Activated gamma-delta T cell (primary cell): Measurements from ENCODE around the gene PPFIA2.

Experiments
- DNase-seq: peaks from one replicate; lab custom pipeline; 2025; lab: John Stamatoyannopoulos, UW

The PPFIA2 gene

DNA sequence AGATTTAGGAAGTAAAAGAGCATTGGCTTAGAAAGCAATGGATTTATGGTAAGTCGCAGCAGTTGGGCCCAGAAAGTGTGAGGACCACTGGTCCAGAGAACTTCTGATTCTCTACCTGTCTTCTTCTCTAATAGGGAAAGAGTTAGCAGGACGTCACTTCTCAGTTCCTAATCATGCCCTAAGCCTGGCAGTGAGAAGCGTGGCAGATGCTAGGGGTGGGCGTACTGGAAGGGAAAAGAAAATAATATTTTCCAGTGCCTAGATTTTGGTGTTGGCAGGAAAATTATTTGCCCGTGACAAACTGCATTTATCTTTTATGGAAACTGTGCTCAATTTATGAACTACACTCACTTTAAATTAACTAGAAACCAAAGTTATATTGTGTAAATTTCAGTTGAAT, 212.3 kb downstream of the PPFIA2 start:
- DNase-seq: no peak

DNA sequence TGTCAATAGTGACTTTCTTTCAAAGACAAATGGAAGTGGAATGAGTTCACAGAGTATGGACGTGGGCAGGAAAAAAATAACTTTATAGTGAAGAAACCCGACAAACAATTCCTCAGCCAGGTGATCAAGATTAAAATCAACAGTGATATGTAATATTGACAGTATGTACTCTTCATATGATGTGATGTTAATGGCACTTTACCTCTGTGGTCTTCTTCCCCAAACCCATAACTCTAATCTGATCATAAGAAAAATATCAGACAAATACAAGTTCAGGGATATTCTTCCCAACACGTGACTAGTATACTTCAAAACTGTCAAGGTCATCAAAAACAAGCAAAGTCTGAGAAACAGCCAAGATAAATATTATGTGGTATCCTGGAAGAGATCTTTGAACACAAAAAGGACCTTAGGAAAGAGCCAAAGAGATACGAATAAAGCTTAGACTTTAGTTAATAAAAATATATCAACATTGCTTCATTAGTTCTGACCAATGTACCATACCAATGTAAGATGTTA, 215.5 kb downstream of the PPFIA2 start:
- DNase-seq: no peak

DNA sequence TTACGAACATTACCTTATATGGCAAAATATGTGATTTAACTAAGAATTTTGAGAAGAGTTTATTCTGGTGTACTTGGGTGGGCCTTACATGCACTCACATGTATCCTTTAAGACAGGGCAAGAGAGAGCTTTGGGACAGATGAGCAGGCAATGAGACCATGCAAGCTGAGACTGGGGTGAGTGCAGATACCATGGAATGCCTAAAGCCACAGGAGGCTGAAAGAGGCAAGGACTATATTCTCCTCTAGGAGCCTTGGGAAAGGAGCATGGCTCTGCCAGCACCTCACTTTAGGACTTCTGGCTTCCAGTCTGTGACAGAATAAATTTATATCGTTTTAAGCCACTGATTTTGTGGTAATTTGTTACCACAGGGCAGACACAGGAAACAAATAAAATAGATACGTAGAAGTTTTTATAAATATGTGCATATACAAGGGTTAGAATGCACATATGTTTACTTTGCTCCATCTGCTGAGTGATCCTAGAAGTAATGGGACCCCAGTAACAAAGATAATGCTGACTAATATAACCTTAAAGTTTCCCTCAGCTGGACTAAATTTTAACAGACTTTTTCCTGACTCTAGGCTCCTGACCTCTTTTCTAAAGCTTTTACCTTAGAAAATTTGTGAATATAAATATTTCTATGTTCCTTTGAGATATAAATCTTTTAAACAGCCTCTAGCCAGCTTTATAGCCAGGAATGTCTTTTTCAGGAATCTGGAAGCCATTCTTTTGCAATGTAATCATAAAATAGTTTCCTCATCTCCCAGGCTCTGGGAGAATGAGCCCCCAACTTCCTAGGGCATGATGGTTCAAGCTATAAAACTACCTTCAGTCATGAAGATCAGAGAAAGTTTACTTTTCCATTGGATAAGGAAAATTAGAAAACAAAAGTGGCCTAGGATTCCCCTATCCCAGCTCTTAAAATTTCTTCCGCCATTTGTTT, 216.8 kb downstream of the PPFIA2 start:
- no peak for DNase-seq

DNA sequence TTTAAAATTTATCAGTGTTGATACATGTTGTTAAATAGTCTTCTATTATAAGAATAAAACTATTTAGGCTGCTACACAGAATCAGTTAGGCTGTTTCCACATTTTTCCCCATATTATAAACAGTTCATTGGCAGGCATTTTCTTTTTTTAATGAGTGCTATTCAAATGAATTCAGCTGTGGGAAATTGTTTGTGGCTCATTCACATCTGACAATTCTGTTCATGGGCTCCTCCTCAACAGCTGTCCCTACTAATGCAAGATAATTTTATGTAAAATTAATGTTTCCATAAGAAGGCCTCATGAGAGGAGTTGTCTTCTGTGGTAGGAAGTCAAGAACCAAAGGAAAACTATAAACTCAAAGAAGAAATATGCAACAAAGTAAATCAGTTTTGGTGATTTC, 218.0 kb downstream of the PPFIA2 start:
- DNase-seq: no peak

DNA sequence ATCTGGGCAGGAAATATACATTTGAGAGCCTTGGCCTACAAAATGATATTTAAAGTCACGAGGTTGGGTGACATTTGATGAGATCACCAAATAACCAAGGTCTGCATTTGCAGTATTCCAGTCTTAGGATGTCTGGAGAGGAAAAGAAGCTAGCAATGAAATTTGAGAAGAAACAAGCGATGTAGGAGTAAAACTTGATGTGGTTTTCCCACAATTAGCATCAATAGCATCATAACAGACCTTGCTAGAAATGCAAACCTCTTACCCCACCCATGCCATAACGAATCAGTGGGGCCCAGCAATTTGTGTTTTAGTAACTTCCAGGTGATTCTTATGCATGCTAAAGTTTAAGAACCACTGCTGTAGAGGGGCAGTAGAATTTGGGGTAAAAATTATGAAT, 219.9 kb downstream of the PPFIA2 start:
- no peak for DNase-seq

DNA sequence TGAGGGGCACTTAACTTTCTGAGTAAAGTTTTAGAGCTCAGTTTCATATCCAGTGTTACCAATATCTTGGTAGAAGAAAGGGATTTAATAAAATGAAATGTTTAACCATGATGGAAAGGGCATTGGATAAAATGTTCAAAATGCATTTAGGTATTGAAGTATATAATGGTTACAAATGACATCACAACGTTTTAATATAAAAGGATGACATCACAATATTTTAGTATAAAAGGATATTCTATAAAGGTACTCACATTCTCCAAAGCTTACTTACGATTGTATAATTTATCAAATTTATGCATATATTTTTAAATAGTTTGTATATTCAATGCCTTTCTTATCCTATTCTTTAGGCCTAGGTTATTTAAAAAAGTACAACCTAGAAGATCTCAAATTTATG, 226.1 kb downstream of the PPFIA2 start:
- no peak for DNase-seq

DNA sequence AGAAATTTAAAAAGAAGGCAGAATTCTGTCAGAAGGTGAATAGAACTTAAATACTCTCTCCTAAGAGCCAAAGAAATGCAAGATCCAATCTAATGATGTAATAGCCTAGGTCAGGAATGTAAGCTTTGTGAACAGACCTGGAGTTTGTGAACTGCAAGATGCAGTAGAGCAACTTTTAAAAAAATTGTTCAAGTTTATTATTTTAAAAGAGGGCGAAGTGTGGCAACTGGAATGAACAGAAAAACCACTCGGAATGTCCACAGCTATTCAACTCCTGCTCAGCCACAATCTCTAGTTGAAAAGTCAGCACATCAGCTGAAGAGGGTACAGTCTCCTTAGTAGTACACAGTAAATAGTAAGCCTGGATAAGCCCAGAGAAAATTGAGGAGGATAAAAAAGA, 228.8 kb downstream of the PPFIA2 start:
- no peak for DNase-seq

DNA sequence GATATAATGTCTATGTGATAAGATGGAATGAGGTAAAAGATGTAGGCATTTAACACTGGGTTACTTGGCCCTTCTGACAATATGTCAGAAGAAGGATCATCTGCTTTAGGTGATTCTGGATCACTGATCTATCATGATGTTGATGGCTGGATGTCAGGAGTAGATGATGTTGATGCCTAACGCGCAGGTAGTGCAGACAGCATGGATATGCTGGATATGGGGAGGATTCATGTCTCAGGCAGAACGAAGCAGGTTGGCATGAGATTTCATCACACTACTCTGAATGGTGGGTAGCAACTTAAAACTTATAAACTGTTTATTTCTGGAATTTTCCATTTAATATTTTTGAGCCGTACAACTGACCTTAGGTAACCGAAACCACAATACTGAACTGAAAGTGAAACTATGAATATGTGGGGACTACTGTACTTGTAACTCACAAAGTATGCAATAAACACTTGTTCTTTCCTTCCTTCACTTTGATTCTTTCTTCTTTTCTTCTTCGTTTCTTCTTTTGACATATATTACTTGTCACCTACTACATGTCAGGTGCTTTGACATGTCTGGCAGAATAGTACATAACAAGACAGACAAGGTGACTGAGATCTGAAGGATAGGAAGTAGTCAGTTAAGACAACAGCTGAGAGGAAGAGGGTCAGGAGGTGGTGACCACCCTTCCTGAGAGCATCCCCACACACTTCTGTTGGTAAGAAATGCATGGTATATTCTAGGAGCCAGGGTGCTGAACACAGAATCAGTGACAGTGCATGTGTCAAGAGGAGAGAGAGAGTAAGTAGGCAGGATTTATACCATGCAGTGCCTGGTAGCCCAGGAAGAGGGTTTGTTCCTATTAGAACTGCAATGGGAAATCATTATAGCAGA, 238.8 kb downstream of the PPFIA2 start:
- no peak for DNase-seq

DNA sequence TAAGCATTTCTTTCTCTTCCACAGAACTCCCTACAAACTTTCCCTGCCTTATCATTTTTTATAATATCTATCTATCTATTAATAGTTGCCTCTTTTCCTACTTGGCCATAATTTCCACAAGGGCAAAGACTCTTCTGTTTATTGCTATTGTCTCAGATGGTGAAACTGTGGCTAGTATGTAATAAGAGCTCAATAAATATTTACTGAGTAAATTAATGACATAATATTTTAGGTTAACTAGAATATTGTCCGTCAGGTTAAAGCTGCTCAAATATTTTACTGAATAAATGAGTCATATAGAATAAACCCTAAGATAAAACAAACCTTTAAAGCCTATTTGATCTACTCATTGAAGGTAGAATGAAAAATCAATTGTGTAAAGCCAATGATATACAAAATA, 240.5 kb downstream of the PPFIA2 start:
- no peak for DNase-seq

DNA sequence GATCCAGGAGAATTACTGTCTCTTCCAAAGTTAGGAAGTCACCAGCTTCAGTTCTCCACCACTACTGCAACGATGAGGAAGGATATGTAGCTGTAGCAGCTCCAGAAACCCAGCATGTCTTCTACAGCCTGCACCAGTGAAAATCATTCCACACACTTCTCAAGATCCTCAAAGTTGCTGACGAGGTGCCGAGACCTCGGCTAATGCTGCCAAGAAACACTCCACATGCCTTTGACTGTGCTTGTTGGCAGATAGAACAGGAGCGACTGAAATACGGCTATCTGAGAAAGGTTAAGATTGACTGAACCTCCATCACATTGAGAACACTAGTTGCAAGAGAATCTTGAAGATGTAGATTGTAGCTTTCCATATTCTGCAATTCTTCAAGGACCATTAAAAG, 241.9 kb downstream of the PPFIA2 start:
- DNase-seq: no peak

DNA sequence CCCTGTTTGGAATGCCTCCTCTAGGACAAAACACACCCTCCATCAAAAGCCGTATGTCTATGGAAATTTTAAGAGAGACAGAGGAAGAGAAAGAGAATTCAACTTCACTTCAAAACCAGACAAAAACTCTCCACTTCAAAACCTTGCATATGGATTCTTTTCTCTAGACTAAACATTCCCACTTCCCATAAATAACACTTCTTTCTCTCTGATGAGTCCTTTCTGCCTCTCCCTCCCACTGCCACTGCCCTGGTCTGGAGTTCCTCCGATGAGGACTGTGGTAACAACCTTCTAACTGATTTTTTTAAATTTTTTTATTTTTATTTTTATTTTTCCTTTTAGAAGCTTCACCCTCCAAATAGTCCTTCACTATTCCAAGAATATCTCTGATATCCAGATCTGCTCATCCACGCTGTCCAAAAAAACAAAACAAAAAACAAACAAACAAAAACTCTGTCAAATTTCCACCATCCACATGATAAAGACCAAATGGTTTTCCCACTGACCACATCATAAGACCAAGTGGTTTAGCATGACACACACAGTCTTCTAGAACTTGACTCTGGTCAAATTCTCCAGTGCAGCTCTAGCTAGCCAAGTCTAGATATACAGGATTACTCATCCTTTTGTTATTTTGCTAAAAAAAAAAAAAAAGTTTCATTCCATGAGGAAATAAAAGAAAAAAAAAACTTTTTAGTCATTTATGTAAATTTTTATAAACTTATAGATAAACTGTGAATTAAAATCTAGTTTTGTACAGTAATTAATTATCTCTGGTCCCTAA, 256.0 kb downstream of the PPFIA2 start:
- no peak for DNase-seq

DNA sequence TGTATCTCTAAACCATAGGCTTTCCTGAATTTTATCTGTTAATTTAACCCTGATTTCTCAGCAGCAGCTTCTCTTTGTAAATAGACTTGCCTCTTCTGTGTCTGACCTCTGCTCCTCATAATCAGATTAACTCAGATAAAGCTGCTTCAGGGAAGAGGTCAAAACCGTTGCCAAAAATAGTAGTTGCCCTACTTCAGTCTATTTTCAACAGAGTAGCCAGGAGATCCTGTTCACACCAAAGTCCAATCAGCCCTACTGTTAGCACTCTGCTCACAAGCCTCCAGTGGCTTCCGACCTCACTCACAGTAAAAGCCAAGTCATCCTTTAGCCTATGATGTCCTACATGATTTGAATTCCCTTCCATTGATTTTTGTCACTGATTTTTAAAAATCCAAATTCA, 258.4 kb downstream of the PPFIA2 start:
- DNase-seq: no peak

DNA sequence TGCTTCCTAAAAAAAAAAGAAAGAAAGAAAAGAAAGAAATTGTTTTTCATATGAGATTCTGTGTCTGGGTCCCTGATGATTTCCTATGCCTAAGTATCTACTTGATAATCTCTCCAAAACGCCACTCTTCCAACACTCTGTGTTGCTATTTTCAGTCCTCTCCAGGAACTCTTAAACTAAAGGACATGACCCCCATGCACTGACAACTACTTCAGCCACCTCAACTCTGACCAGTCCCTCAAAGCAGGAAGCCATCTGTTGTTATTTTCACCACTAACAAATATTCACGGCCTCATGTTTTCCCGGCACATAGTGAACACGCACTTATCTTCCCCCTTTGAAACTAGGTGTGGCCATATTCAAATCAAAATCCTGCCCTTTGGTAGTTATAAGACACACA, 259.3 kb downstream of the PPFIA2 start:
- DNase-seq: no peak

DNA sequence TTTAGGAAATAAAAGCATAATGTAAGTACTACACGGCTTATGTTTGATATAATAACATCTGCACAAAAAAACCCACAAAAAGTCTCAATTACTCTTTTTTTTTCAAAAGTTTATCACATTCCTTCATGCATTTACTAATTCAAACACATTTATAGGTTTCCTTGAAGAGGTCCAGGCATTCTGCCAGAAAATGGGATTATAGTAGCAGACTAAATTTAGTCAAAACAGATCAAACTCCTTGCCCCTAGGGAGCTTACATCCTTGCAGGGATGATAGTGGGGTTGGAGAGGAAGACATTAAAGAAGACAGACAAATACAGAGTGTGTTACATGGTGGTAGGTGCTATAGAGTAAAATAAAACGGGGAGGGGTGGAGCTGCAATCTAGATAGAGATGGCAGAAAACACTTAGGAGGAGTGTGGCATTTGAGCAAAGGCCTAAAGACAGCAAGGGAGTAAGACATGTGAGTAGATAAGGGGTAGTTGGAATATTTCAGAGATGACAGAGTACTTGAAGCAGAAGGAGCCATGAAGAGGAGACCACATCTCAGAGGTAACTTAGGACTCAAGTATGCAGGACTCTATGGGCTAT, 266.9 kb downstream of the PPFIA2 start:
- no peak for DNase-seq

DNA sequence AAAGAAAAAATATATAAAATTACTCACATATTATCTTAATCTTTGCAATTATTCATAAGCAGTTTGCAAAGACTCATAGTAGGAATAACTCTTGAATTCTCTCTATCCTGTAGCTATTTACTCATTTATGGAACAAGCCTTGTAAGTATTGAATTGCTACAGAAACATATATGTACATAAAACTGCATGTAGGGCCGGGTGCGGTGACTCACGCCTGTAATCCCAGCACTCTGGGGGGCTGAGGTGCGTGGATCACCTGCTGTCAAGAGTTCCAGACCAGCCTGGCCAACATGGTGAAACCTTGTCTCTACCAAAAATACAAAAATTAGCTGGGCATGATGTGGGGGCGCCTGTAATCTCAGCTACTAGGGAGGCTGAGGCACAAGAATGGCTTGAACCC, 286.2 kb downstream of the PPFIA2 start:
- DNase-seq: no peak

DNA sequence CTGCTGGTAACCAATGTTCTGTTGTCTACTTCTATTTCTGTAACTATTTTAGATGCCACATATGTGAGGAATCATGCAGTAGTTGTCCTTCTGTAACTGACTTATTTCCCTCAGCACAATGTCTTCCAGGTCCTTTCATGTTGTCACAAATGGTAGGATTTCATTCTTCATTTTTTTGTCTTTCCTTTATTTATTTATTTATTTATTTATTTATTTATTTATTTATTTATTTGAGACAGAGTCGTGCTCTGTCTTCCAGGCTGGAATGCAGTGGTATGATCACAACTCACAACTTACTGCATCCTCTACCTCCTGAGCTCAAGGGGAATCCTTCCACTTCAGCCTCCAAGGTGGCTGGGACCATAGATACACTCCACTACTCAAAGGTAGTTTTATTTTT, 288.2 kb downstream of the PPFIA2 start:
- DNase-seq: no peak

DNA sequence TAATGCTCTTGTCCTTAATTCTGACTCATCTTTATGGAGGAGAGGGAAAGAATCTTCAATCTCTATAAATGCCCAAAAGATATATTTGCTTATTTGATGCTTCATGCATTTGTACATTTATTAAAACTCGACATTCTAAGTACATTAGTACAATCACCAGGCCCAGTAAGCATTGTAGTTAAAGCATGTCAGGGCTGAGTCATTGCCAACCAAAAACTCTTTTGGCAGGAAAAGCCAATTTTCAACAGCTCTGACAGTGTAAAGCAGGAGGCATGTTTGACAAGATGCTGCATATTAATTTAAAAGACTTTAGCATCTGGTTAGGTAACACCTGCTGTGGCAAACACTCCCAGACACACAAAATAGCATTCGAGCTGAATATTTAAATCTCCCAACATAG, 290.9 kb downstream of the PPFIA2 start:
- DNase-seq: no peak

DNA sequence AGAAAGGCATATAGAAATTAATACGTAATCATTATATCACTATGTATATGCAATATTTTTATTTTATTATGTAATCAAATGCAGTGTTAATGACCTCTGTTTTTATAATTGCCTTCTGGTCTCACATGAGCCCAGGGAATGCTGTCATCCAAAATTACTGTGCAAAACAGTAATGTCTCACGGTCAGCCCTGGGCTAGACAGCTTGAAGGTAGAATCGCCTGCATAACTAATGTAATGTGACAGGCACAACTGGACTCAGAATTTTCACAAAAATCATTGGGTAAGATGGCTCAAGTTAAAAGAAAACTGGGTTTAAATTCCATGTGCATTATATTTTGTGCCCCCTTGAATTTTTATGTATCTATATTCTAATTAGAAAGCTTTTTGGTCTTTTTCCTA, 293.3 kb downstream of the PPFIA2 start:
- no peak for DNase-seq

DNA sequence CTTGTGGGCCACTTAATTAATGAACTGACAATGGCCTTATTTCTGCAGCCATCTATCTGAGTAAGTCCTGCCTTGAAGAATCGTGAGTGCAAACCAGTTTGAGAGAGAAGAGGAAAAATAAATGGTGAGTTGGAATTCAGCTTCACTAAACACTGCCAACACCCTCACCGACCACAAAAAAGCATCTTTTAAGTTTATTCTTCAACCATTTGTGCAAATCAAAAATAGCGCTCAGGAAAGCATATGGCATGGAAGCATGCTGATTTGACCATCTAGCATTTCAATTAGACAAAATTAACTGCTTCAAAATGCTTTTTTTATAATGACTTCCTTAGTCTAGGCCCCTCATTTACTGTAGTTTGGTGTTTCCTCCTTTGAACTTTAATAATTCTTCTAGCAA, 294.0 kb downstream of the PPFIA2 start:
- no peak for DNase-seq

DNA sequence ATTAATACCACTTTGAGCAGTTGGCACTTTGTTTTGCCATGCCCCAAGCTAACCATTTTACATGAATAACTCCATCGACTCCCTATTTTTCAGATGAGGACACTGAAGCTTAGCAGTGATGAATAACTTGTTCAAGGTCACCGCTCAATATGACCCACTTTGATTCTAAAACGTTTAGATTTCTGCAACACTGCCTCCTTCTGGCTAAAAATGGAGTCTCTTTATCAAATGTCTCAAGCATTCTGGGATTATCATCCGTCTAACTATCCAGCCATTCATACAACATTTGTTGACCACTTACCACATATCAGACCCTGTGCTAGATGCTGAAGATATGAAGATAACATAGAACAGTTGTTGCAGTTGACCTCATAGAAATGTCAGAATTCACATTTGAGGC, 298.0 kb downstream of the PPFIA2 start:
- DNase-seq: no peak

DNA sequence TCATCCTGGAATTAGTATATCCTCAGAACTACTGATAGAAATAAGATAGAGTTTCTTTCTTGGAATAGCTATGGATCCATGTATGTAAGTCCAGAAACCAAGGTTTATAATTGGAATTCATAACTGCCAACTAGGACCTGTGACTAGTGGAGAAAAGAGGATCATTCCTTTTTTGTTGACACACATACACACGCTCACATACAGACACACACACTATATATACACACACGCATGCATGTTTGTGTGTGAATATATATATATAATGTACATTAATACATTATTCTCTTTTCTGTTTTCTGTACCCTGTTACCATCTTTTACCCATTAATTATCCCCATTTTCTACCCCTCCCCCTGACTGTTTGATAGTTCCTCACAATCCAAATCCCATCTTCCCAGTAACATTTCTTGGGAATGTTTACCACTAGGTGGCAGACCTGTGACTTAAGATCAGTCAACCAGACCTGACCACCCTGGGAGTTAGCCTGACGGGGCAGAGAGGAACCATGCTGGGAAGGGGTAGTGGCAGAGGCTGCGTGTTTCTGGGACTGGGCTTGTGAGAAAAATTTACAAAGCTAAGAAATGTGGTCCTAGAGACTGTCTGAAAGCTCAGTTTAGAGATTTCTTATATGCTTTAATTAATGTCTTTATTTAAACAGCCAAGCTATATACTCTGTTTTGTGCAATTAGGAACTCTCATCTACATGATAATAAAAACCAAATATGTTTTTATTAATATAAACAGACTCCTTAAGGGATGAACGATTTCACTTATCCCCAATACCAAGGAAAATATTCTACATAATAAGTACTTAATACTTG, 308.0 kb downstream of the PPFIA2 start:
- DNase-seq: no peak
